ENCODE measurements around the gene WDPCP. TPM values are rescaled to one million over a fixed set of nuclear protein-coding genes. Genes with fewer than 3 reads are reported as not detected.
"Not testable (repeated sequence)": the region's sequence is repeated elsewhere in the genome, so short reads cannot be mapped to it uniquely, and the experiment has no call there.

Gene WDPCP
- total RNA-seq, 1 donor from 2014 or later, result 30.7 TPM

GRCh38 chr2:63613391-63613901 is 25.2 kb upstream of the WDPCP start:
- Mint-ChIP-seq H3K4me3 (no peak overlapping the region), H3K36me3 (peaks cover 5% of the 10 kb centered on the region), H3K9me3 (peaks cover 16% of the 10 kb centered on the region)

GRCh38 chr2:63610525-63610924 is 22.2 kb upstream of the WDPCP start:
- TF ChIP-seq CTCF (IDR thresholded peaks at IDR 0.05; ENCODE audit: unreplicated experiment), result no peak
- H3K27ac Mint-ChIP-seq, result no peak overlapping the region
- DNase-seq (ENCODE audit: low spot score in 2 of 2, unreplicated experiment in 2 of 2), result no peak
- no peak overlapping the region for H3K4me3 Mint-ChIP-seq
- H3K36me3 Mint-ChIP-seq, result peaks cover 16% of the 10 kb centered on the region
- peaks cover 27% of the 10 kb centered on the region for H3K4me1 Mint-ChIP-seq
- H3K27me3 Mint-ChIP-seq (ENCODE audit: low read depth), result no peaks in the 10 kb centered on the region
- peaks cover 16% of the 10 kb centered on the region for H3K9me3 Mint-ChIP-seq

More at GRCh38 chr2:63613391-63613901, 25.2 kb upstream of the WDPCP start:
- H3K4me1 Mint-ChIP-seq, result peaks cover 41% of the 10 kb centered on the region
- no peaks in the 10 kb centered on the region for H3K27me3 Mint-ChIP-seq (ENCODE audit: low read depth)
- peak overlapping the region; percentile 99 for H3K27ac Mint-ChIP-seq
- DNase-seq (ENCODE audit: low spot score in 2 of 2, unreplicated experiment in 2 of 2), result no peak
- TF ChIP-seq CTCF (IDR thresholded peaks at IDR 0.05; ENCODE audit: unreplicated experiment), result no peak

- not testable (repeated sequence) for H3K4me3 Mint-ChIP-seq; DNase-seq (ENCODE audit: low spot score in 2 of 2, unreplicated experiment in 2 of 2); H3K27me3 Mint-ChIP-seq (ENCODE audit: low read depth); H3K27ac Mint-ChIP-seq
- H3K9me3 Mint-ChIP-seq, result peaks cover 16% of the 10 kb centered on the region
- peaks cover 11% of the 10 kb centered on the region for H3K4me1 Mint-ChIP-seq
- H3K36me3 Mint-ChIP-seq, result peaks cover 25% of the 10 kb centered on the region
These were observed 20.6 kb upstream of the WDPCP start for GRCh38 chr2:63608865-63609264.

- H3K4me3 Mint-ChIP-seq, result no peak overlapping the region
- no peak overlapping the region for H3K27ac Mint-ChIP-seq
- no peaks in the 10 kb centered on the region for H3K27me3 Mint-ChIP-seq (ENCODE audit: low read depth)
- H3K4me1 Mint-ChIP-seq, result peaks cover 14% of the 10 kb centered on the region
- peaks cover 41% of the 10 kb centered on the region for H3K36me3 Mint-ChIP-seq
- no peak for DNase-seq (ENCODE audit: low spot score in 2 of 2, unreplicated experiment in 2 of 2)
- H3K9me3 Mint-ChIP-seq, result no peaks in the 10 kb centered on the region
- TF ChIP-seq CTCF (IDR thresholded peaks at IDR 0.05; ENCODE audit: unreplicated experiment), result no peak
These were observed 16.4 kb upstream of the WDPCP start for GRCh38 chr2:63604666-63605065.

- Mint-ChIP-seq H3K4me3 (no peak overlapping the region), H3K27ac (peak overlapping the region; percentile 91), H3K4me1 (peaks cover 14% of the 10 kb centered on the region), H3K9me3 (no peaks in the 10 kb centered on the region), H3K36me3 (peaks cover 42% of the 10 kb centered on the region), H3K27me3 (ENCODE audit: low read depth) (no peaks in the 10 kb centered on the region)
- no peak for DNase-seq (ENCODE audit: low spot score in 2 of 2, unreplicated experiment in 2 of 2)
- TF ChIP-seq CTCF (IDR thresholded peaks at IDR 0.05; ENCODE audit: unreplicated experiment), result no peak
These were observed 12.7 kb upstream of the WDPCP start for GRCh38 chr2:63600881-63601460.

- Mint-ChIP-seq H3K27me3 (ENCODE audit: low read depth) (no peaks in the 10 kb centered on the region), H3K36me3 (peaks cover 29% of the 10 kb centered on the region), H3K9me3 (no peaks in the 10 kb centered on the region), H3K4me1 (peaks cover 14% of the 10 kb centered on the region), H3K27ac (no peak overlapping the region), H3K4me3 (no peak overlapping the region)
- no peak for DNase-seq (ENCODE audit: low spot score in 2 of 2, unreplicated experiment in 2 of 2)
- no peak for TF ChIP-seq CTCF (IDR thresholded peaks at IDR 0.05; ENCODE audit: unreplicated experiment)
These were observed 10.7 kb upstream of the WDPCP start for GRCh38 chr2:63598981-63599380.

Data from mesothelial cell of epicardium (in vitro differentiated cells).